ENCODE data around the gene RTP2.

DNA sequence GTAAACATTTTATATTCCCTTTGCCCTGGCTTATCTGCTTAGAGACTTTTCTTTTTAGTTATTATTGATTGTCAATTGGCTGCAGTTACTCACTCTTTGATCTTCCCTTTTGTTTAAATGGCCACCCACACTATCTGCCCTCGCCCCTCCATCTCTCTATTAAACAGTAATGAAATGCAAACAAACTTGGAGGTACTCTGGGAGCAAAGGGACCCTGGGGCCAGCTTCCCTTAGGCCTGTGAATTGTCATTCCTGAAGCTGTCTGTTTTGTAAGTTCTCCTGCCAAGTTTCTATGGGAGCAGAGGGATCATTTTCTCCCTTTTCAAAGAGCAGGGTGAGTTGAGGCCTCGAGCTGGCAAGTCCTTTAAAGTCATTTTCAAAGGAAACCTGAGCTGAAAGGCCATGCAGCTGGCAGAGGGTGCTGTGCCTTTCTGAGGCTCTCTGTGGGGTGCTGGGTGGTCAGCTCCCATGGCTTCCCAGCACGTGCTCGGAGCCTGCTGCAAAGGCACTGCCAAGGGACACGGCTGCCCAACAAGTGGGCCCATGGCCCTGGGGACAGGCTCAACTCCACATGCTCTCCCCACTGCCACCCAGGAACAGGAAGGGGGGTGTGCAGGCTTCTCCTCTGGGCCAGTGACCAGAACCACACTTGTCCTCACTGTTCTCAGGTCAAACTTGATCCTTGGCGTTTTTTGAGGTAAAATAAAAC, 17.4 kb upstream of the RTP2 start:
- no peak for TF ChIP-seq POLR2AphosphoS5 (IDR thresholded peaks at IDR 0.05; ENCODE audit: low read depth, low read length)
- TF ChIP-seq TAF1 (IDR thresholded peaks at IDR 0.05; ENCODE audit: low read depth, low read length) = no peak
- TF ChIP-seq POLR2A (IDR thresholded peaks at IDR 0.05; ENCODE audit: low read depth, low read length) = no peak
- no peak for TF ChIP-seq PAX5 (IDR thresholded peaks at IDR 0.05; ENCODE audit: insufficient read depth, low read length, severe bottlenecking)
- no peak for TF ChIP-seq POU2F2 (IDR thresholded peaks at IDR 0.05; ENCODE audit: low read depth, low read length)
- TF ChIP-seq SPI1 (IDR thresholded peaks at IDR 0.05; ENCODE audit: low read depth, low read length) = no peak
